Neural progenitor cell (in vitro differentiated cells): ENCODE data around the gene ZNF18. TPM values are rescaled to one million over a fixed set of nuclear protein-coding genes. Genes with fewer than 3 reads are reported as not detected.

Experiments
- DNase-seq: peaks from one replicate; pipeline ENCODE4 v3.0.0-alpha.2; 2016; ENCODE audit warnings: low spot score
- H2AFZ ChIP-seq: fragments of 200-600 bp; sonication (generic); replicated peaks from 2 replicates; pipeline ENCODE4 v1.6.1; 2016; ENCODE audit warnings: antibody characterized with exemption
- H3F3A ChIP-seq: fragments of 200-600 bp; sonication (generic); 2 replicates; pipeline ENCODE4 v1.6.1; 2016; ENCODE audit warnings: antibody characterized with exemption, low read depth
- H3K27ac ChIP-seq: fragments of 200-600 bp; sonication (generic); 2 replicates; pipeline ENCODE4 v1.5.1; 2016; ENCODE audit warnings: mild to moderate bottlenecking
- H3K27me3 ChIP-seq: fragments of 200-600 bp; sonication (generic); 2 replicates; pipeline ENCODE4 v1.6.1; 2016; ENCODE audit warnings: mild to moderate bottlenecking, moderate library complexity
- H3K36me3 ChIP-seq: fragments of 200-600 bp; sonication (generic); 2 replicates; pipeline ENCODE4 v1.5.1; 2016
- H3K4me1 ChIP-seq: fragments of 200-600 bp; sonication (generic); 2 replicates; pipeline ENCODE4 v1.6.1; 2016; ENCODE audit warnings: mixed run types
- H3K4me2 ChIP-seq: fragments of 200-600 bp; sonication (generic); 2 replicates; pipeline ENCODE4 v1.6.1; 2016
- H3K4me3 ChIP-seq: fragments of 200-600 bp; sonication (generic); 2 replicates; pipeline ENCODE4 v1.5.1; 2016
- H3K79me2 ChIP-seq: fragments of 200-600 bp; sonication (generic); 2 replicates; pipeline ENCODE4 v1.6.1; 2016; ENCODE audit warnings: low read depth
- H3K9ac ChIP-seq: fragments of 200-600 bp; sonication (generic); 2 replicates; pipeline ENCODE4 v1.6.1; 2016
- H3K9me3 ChIP-seq: fragments of 200-600 bp; sonication (generic); 2 replicates; pipeline ENCODE4 v1.5.1; 2016; ENCODE audit warnings: low read depth
- H4K20me1 ChIP-seq: fragments of 200-600 bp; sonication (generic); 2 replicates; pipeline ENCODE4 v1.6.1; 2016; ENCODE audit warnings: low read depth
- H3K27ac Mint-ChIP-seq: 3 replicates; pipeline ENCODE4 v1.8.0; 2021; ENCODE audit warnings: mixed read lengths
- H3K27me3 Mint-ChIP-seq: 2 replicates; pipeline ENCODE4 v1.8.0; 2022; ENCODE audit warnings: low read depth, mild to moderate bottlenecking, inconsistent platforms, moderate library complexity, mixed read lengths; ENCODE audit not compliant: insufficient read depth
- H3K36me3 Mint-ChIP-seq: 3 replicates; pipeline ENCODE4 v1.8.0; 2021; ENCODE audit warnings: mixed read lengths
- H3K4me1 Mint-ChIP-seq: 3 replicates; pipeline ENCODE4 v1.8.0; 2021; ENCODE audit warnings: mixed read lengths
- H3K4me3 Mint-ChIP-seq: 3 replicates; pipeline ENCODE4 v1.8.0; 2021; ENCODE audit warnings: mild to moderate bottlenecking, moderate library complexity, mixed read lengths
- H3K9me3 Mint-ChIP-seq: 3 replicates; pipeline ENCODE4 v1.8.0; 2020; ENCODE audit warnings: mixed read lengths
- CTCF ChIP-seq: fragments of 200-600 bp; sonication (generic); IDR thresholded peaks from 2 replicates; pipeline ENCODE4 v1.5.1; 2017; ENCODE audit warnings: antibody characterized with exemption, mild to moderate bottlenecking
- EZH2 ChIP-seq: fragments of 200-600 bp; sonication (generic); IDR thresholded peaks from 2 replicates; pipeline ENCODE4 v1.6.1; 2017; ENCODE audit warnings: antibody characterized with exemption, mild to moderate bottlenecking, moderate library complexity
- EZH2phosphoT487 ChIP-seq: fragments of 200-600 bp; sonication (generic); IDR thresholded peaks from 2 replicates; pipeline ENCODE4 v1.6.1; 2017; ENCODE audit warnings: antibody characterized with exemption
- total RNA-seq: library from RNA; depleted of rRNA; stranded (reverse); fragments of >200 nt; gene quantifications from 2 replicates; pipeline ENCODE4 v1.2.3, GENCODE V29; 2015; ENCODE audit warnings: low replicate concordance

Gene ZNF18
- total RNA-seq, 1 donor from 2014 or later, result 15.9 TPM

- Mint-ChIP-seq H3K27me3 (no peaks in the 10 kb centered on the region), H3K36me3 (peaks cover 39% of the 10 kb centered on the region)
Measured at GRCh38 chr17:12027658-12028057, 30.4 kb upstream of the ZNF18 start.

GRCh38 chr17:12024327-12024726, 27.1 kb upstream of the ZNF18 start:
- DNase-seq, result no peak
- H2AFZ ChIP-seq, result no peak overlapping the region
- Mint-ChIP-seq H3K27ac (no peak overlapping the region), H3K9me3 (peaks cover 28% of the 10 kb centered on the region), H3K4me3 (no peak overlapping the region), H3K4me1 (peaks cover 19% of the 10 kb centered on the region), H3K27me3 (peaks cover 6% of the 10 kb centered on the region), H3K36me3 (peaks cover 34% of the 10 kb centered on the region)
- TF ChIP-seq EZH2phosphoT487, result no peak
- TF ChIP-seq EZH2, result no peak
- no peak for TF ChIP-seq CTCF
- no peak overlapping the region for H3K4me3 ChIP-seq
- no peaks in the 10 kb centered on the region for H3K9me3 ChIP-seq
- no peaks in the 10 kb centered on the region for H3K36me3 ChIP-seq
- peaks cover 36% of the 10 kb centered on the region for H3K4me1 ChIP-seq
- H4K20me1 ChIP-seq, result peaks cover 79% of the 10 kb centered on the region
- peaks cover 86% of the 10 kb centered on the region for H3K79me2 ChIP-seq
- H3F3A ChIP-seq, result no peaks in the 10 kb centered on the region
- H3K9ac ChIP-seq, result no peak overlapping the region
- H3K27ac ChIP-seq, result no peak overlapping the region
- no peak overlapping the region for H3K4me2 ChIP-seq
- peaks cover 12% of the 10 kb centered on the region for H3K27me3 ChIP-seq

More at GRCh38 chr17:12027658-12028057, 30.4 kb upstream of the ZNF18 start:
- TF ChIP-seq EZH2 (no peak), CTCF (no peak), EZH2phosphoT487 (no peak)
- H3K27ac Mint-ChIP-seq, result no peak overlapping the region
- Histone ChIP-seq H3F3A (no peaks in the 10 kb centered on the region), H3K36me3 (no peaks in the 10 kb centered on the region), H3K4me3 (no peak overlapping the region), H4K20me1 (peaks cover 89% of the 10 kb centered on the region), H2AFZ (no peak overlapping the region), H3K4me1 (peaks cover 26% of the 10 kb centered on the region), H3K9ac (no peak overlapping the region), H3K9me3 (no peaks in the 10 kb centered on the region), H3K79me2 (peaks cover 100% of the 10 kb centered on the region), H3K27ac (no peak overlapping the region), H3K4me2 (no peak overlapping the region), H3K27me3 (no peaks in the 10 kb centered on the region)
- DNase-seq, result no peak
- peak overlapping the region; percentile 10 for H3K4me3 Mint-ChIP-seq
- H3K4me1 Mint-ChIP-seq, result peaks cover 6% of the 10 kb centered on the region
- H3K9me3 Mint-ChIP-seq, result peaks cover 28% of the 10 kb centered on the region

- Histone ChIP-seq H3K79me2 (peaks cover 66% of the 10 kb centered on the region), H3K4me2 (peak overlapping the region; percentile 89), H4K20me1 (peaks cover 60% of the 10 kb centered on the region), H3K9ac (no peak overlapping the region), H3K27me3 (peaks cover 17% of the 10 kb centered on the region), H3K9me3 (no peaks in the 10 kb centered on the region), H3K27ac (no peak overlapping the region), H3K4me3 (peak overlapping the region; percentile 99), H3K36me3 (no peaks in the 10 kb centered on the region), H3K4me1 (peaks cover 30% of the 10 kb centered on the region), H2AFZ (no peak overlapping the region), H3F3A (no peaks in the 10 kb centered on the region)
- H3K9me3 Mint-ChIP-seq, result peaks cover 19% of the 10 kb centered on the region
- H3K4me1 Mint-ChIP-seq, result peaks cover 19% of the 10 kb centered on the region
- H3K36me3 Mint-ChIP-seq, result peaks cover 22% of the 10 kb centered on the region
- peaks cover 6% of the 10 kb centered on the region for H3K27me3 Mint-ChIP-seq
- peak overlapping the region; percentile 91 for H3K4me3 Mint-ChIP-seq
- TF ChIP-seq EZH2, result no peak
- no peak for TF ChIP-seq CTCF
- TF ChIP-seq EZH2phosphoT487, result no peak
- DNase-seq, result no peak
- H3K27ac Mint-ChIP-seq, result no peak overlapping the region
Measured at GRCh38 chr17:12022310-12022709, 25.0 kb upstream of the ZNF18 start.
